ENCODE results near the gene MGMT. TPM values are rescaled to one million over a fixed set of nuclear protein-coding genes. Genes with fewer than 3 reads are reported as not detected.

Gene MGMT
- total and polyA plus RNA-seq, 2 donors from 2014 or later: 25.9 to 70.0 TPM

- Histone ChIP-seq H3K27me3 (ENCODE audit: control insufficient read depth, insufficient read depth, low read length) (no peaks in the 10 kb centered on the region), H3K4me1 (ENCODE audit: control insufficient read depth in 2 of 3, insufficient read depth in 2 of 3, low read depth in 1 of 3, low read length in 3 of 3) (no peaks in the 10 kb centered on the region), H3K36me3 (ENCODE audit: control insufficient read depth in 2 of 3, insufficient read depth in 3 of 3, low read length in 3 of 3) (no peaks in the 10 kb centered on the region), H3K9me3 (ENCODE audit: control insufficient read depth in 2 of 3, insufficient read depth in 1 of 3, low read length in 3 of 3) (no peaks in the 10 kb centered on the region), H3K9ac (ENCODE audit: low read length in 3 of 3) (no peak overlapping the region), H3K27ac (ENCODE audit: low read depth in 2 of 2, low read length in 2 of 2) (no peak overlapping the region), H3K4me3 (ENCODE audit: low read length in 3 of 3) (no peak overlapping the region)
- TF ChIP-seq CTCF (IDR thresholded peaks at IDR 0.05; ENCODE audit: borderline replicate concordance, extremely low read depth, insufficient read depth): no peak
- no peak for FAIRE-seq
- no peak for DNase-seq
- intact Hi-C loops (cut with DNase I): no loop called here
These were observed 180.5 kb downstream of the MGMT start for GRCh38 chr10:129647590-129647989.

- Histone ChIP-seq H3K4me1 (ENCODE audit: control insufficient read depth in 2 of 3, insufficient read depth in 2 of 3, low read depth in 1 of 3, low read length in 3 of 3) (no peaks in the 10 kb centered on the region), H3K9ac (ENCODE audit: low read length in 3 of 3) (no peak overlapping the region), H3K36me3 (ENCODE audit: control insufficient read depth in 2 of 3, insufficient read depth in 3 of 3, low read length in 3 of 3) (no peaks in the 10 kb centered on the region), H3K9me3 (ENCODE audit: control insufficient read depth in 2 of 3, insufficient read depth in 1 of 3, low read length in 3 of 3) (no peaks in the 10 kb centered on the region), H3K27ac (ENCODE audit: low read depth in 2 of 2, low read length in 2 of 2) (no peak overlapping the region), H3K4me3 (ENCODE audit: low read length in 3 of 3) (no peak overlapping the region), H3K27me3 (ENCODE audit: control insufficient read depth, insufficient read depth, low read length) (no peaks in the 10 kb centered on the region)
- FAIRE-seq (no peak), DNase-seq (no peak)
- intact Hi-C loops (cut with DNase I): no loop called here
- no peak for TF ChIP-seq CTCF (IDR thresholded peaks at IDR 0.05; ENCODE audit: borderline replicate concordance, extremely low read depth, insufficient read depth)
These were observed 181.8 kb downstream of the MGMT start for GRCh38 chr10:129648856-129649255.

- no peaks in the 10 kb centered on the region for H3K27me3 ChIP-seq (ENCODE audit: control insufficient read depth, insufficient read depth, low read length)
- no peaks in the 10 kb centered on the region for H3K36me3 ChIP-seq (ENCODE audit: control insufficient read depth in 2 of 3, insufficient read depth in 3 of 3, low read length in 3 of 3)
- no peaks in the 10 kb centered on the region for H3K9me3 ChIP-seq (ENCODE audit: control insufficient read depth in 2 of 3, insufficient read depth in 1 of 3, low read length in 3 of 3)
- DNase-seq: no peak
- no peaks in the 10 kb centered on the region for H3K4me1 ChIP-seq (ENCODE audit: control insufficient read depth in 2 of 3, insufficient read depth in 2 of 3, low read depth in 1 of 3, low read length in 3 of 3)
- no peak overlapping the region for H3K27ac ChIP-seq (ENCODE audit: low read depth in 2 of 2, low read length in 2 of 2)
- H3K4me3 ChIP-seq (ENCODE audit: low read length in 3 of 3): no peak overlapping the region
- H3K9ac ChIP-seq (ENCODE audit: low read length in 3 of 3): no peak overlapping the region
- no peak for TF ChIP-seq CTCF (IDR thresholded peaks at IDR 0.05; ENCODE audit: borderline replicate concordance, extremely low read depth, insufficient read depth)
- intact Hi-C loops (cut with DNase I): no loop called here
- FAIRE-seq: no peak
These were observed 185.0 kb downstream of the MGMT start for GRCh38 chr10:129652021-129652420.

- intact Hi-C loops (cut with DNase I): no loop called here
- no peak for FAIRE-seq
- no peak for DNase-seq
These were observed 185.6 kb downstream of the MGMT start for GRCh38 chr10:129652521-129653201.

More at GRCh38 chr10:129652521-129653201, 185.6 kb downstream of the MGMT start:
- Histone ChIP-seq H3K9me3 (ENCODE audit: control insufficient read depth in 2 of 3, insufficient read depth in 1 of 3, low read length in 3 of 3) (no peaks in the 10 kb centered on the region), H3K4me1 (ENCODE audit: control insufficient read depth in 2 of 3, insufficient read depth in 2 of 3, low read depth in 1 of 3, low read length in 3 of 3) (no peaks in the 10 kb centered on the region), H3K27me3 (ENCODE audit: control insufficient read depth, insufficient read depth, low read length) (no peaks in the 10 kb centered on the region), H3K27ac (ENCODE audit: low read depth in 2 of 2, low read length in 2 of 2) (no peak overlapping the region), H3K4me3 (ENCODE audit: low read length in 3 of 3) (no peak overlapping the region), H3K36me3 (ENCODE audit: control insufficient read depth in 2 of 3, insufficient read depth in 3 of 3, low read length in 3 of 3) (no peaks in the 10 kb centered on the region), H3K9ac (ENCODE audit: low read length in 3 of 3) (no peak overlapping the region)
- TF ChIP-seq CTCF (IDR thresholded peaks at IDR 0.05; ENCODE audit: borderline replicate concordance, extremely low read depth, insufficient read depth): no peak
